Neural progenitor cell (in vitro differentiated cells): ENCODE data around the gene FERMT3.

Experiments
- CTCF ChIP-seq: fragments of 200-600 bp; sonication (generic); IDR thresholded peaks from 2 replicates; pipeline ENCODE4 v1.5.1; 2017; ENCODE audit warnings: antibody characterized with exemption, mild to moderate bottlenecking
- EZH2 ChIP-seq: fragments of 200-600 bp; sonication (generic); IDR thresholded peaks from 2 replicates; pipeline ENCODE4 v1.6.1; 2017; ENCODE audit warnings: antibody characterized with exemption, mild to moderate bottlenecking, moderate library complexity

- TF ChIP-seq EZH2: no peak
- TF ChIP-seq CTCF: no peak
Measured at GRCh38 chr11:64232182-64232966, 25.9 kb downstream of the FERMT3 start.
